Measurements from ENCODE around the gene OR5D16. TPM values are rescaled to one million over a fixed set of nuclear protein-coding genes. Genes with fewer than 3 reads are reported as not detected.

Gene OR5D16
- total RNA-seq, 1 donor from 2014 or later, result not detected

- Mint-ChIP-seq H3K4me3 (ENCODE audit: unreplicated experiment) (no peak within 1 kb of the TSS), H3K9me3 (ENCODE audit: unreplicated experiment) (peaks cover 40% of the 10 kb centered on the region), H3K27ac (ENCODE audit: unreplicated experiment) (no peak within 1 kb of the TSS), H3K27me3 (ENCODE audit: unreplicated experiment) (no peaks in the 10 kb centered on the region), H3K4me1 (ENCODE audit: unreplicated experiment) (no peaks in the 10 kb centered on the region), H3K36me3 (ENCODE audit: unreplicated experiment) (no peaks in the 10 kb centered on the region)
- TF ChIP-seq CTCF (IDR thresholded peaks at IDR 0.05), result no peak
- DNase-seq (ENCODE audit: extremely low spot score, unreplicated experiment), result no peak
Observed at GRCh38 chr11:55811067-55811466, 27.5 kb upstream of the OR5D16 start, which contains the start of gene OR5L1. TSS of gene OR5L1 (plus strand) at chr11:55811367. CDS start at chr11:55811467, 100 bp downstream.

GRCh38 chr11:55819330-55819729, 19.2 kb upstream of the OR5D16 start, which contains the start of gene OR5D18:
TSS of gene OR5D18 (plus strand) at chr11:55819630. CDS start at chr11:55819630, 0 bp downstream.
- no peak for DNase-seq (ENCODE audit: extremely low spot score, unreplicated experiment)
- TF ChIP-seq CTCF (IDR thresholded peaks at IDR 0.05), result no peak
- H3K4me3 Mint-ChIP-seq (ENCODE audit: unreplicated experiment), result no peak within 1 kb of the TSS

GRCh38 chr11:55826919-55827318, 11.6 kb upstream of the OR5D16 start, which contains the start of gene OR5L2:
TSS of gene OR5L2 (plus strand) at chr11:55827219. CDS start at chr11:55827219, 0 bp downstream.
- TF ChIP-seq CTCF (IDR thresholded peaks at IDR 0.05), result no peak
- peaks cover 33% of the 10 kb centered on the region for H3K9me3 Mint-ChIP-seq (ENCODE audit: unreplicated experiment)
- no peak within 1 kb of the TSS for H3K27ac Mint-ChIP-seq (ENCODE audit: unreplicated experiment)
- H3K4me1 Mint-ChIP-seq (ENCODE audit: unreplicated experiment), result no peaks in the 10 kb centered on the region
- no peaks in the 10 kb centered on the region for H3K27me3 Mint-ChIP-seq (ENCODE audit: unreplicated experiment)
- no peak within 1 kb of the TSS for H3K4me3 Mint-ChIP-seq (ENCODE audit: unreplicated experiment)
- H3K36me3 Mint-ChIP-seq (ENCODE audit: unreplicated experiment), result no peaks in the 10 kb centered on the region
- DNase-seq (ENCODE audit: extremely low spot score, unreplicated experiment), result no peak

More at GRCh38 chr11:55819330-55819729, 19.2 kb upstream of the OR5D16 start, which contains the start of gene OR5D18:
- Mint-ChIP-seq H3K27ac (ENCODE audit: unreplicated experiment) (no peak within 1 kb of the TSS), H3K4me1 (ENCODE audit: unreplicated experiment) (no peaks in the 10 kb centered on the region), H3K9me3 (ENCODE audit: unreplicated experiment) (peaks cover 46% of the 10 kb centered on the region), H3K27me3 (ENCODE audit: unreplicated experiment) (no peaks in the 10 kb centered on the region), H3K36me3 (ENCODE audit: unreplicated experiment) (no peaks in the 10 kb centered on the region)

GRCh38 chr11:55847453-55847852, 8.9 kb downstream of the OR5D16 start:
- Mint-ChIP-seq H3K4me1 (ENCODE audit: unreplicated experiment) (no peaks in the 10 kb centered on the region), H3K9me3 (ENCODE audit: unreplicated experiment) (peaks cover 36% of the 10 kb centered on the region), H3K27me3 (ENCODE audit: unreplicated experiment) (no peaks in the 10 kb centered on the region), H3K4me3 (ENCODE audit: unreplicated experiment) (no peak overlapping the region), H3K27ac (ENCODE audit: unreplicated experiment) (no peak overlapping the region), H3K36me3 (ENCODE audit: unreplicated experiment) (no peaks in the 10 kb centered on the region)
- TF ChIP-seq CTCF (IDR thresholded peaks at IDR 0.05), result no peak
- DNase-seq (ENCODE audit: extremely low spot score, unreplicated experiment), result no peak

- peaks cover 47% of the 10 kb centered on the region for H3K9me3 Mint-ChIP-seq (ENCODE audit: unreplicated experiment)
- no peak overlapping the region for H3K27ac Mint-ChIP-seq (ENCODE audit: unreplicated experiment)
- H3K4me3 Mint-ChIP-seq (ENCODE audit: unreplicated experiment), result no peak overlapping the region
- H3K4me1 Mint-ChIP-seq (ENCODE audit: unreplicated experiment), result no peaks in the 10 kb centered on the region
- no peak for DNase-seq (ENCODE audit: extremely low spot score, unreplicated experiment)
- no peaks in the 10 kb centered on the region for H3K27me3 Mint-ChIP-seq (ENCODE audit: unreplicated experiment)
- H3K36me3 Mint-ChIP-seq (ENCODE audit: unreplicated experiment), result no peaks in the 10 kb centered on the region
- TF ChIP-seq CTCF (IDR thresholded peaks at IDR 0.05), result no peak
Observed at GRCh38 chr11:55849037-55849436, 10.5 kb downstream of the OR5D16 start.

Measured in osteocyte (in vitro differentiated cells).